ENCODE measurements around the gene TLK1.

GRCh38 chr2:171087547-171087946, 73.1 kb downstream of the TLK1 start:
- TF ChIP-seq CTCF (IDR thresholded peaks at IDR 0.05) (no peak), POLR2A (IDR thresholded peaks at IDR 0.05) (no peak), POLR2AphosphoS5 (IDR thresholded peaks at IDR 0.05) (no peak), EP300 (IDR thresholded peaks at IDR 0.05) (no peak)
